Tibial nerve (tissue), 4 donors: ENCODE results near the gene CYP2E1.
"Not testable (repeated sequence)": the region's sequence is repeated elsewhere in the genome, so short reads cannot be mapped to it uniquely, and the experiment has no call there.

Source experiments
- CTCF ChIP-seq, 5 experiments: fragments of 200-600 bp in 3 of 5; fragments of 450-650 bp in 2 of 5; sonication (generic) in 3 of 5; IDR thresholded peaks; one replicate each; pipeline ENCODE4 v1.5.1; 2016 to 2019; ENCODE audit warnings: antibody characterized with exemption in 5 of 5, mild to moderate bottlenecking in 3 of 5, moderate library complexity in 2 of 5
- EP300 ChIP-seq, 2 donors: sonication (generic); formaldehyde crosslinking; IDR thresholded peaks; one replicate each; pipeline ENCODE4 v1.6.1; 2017; ENCODE audit warnings: antibody characterized with exemption in 2 of 2, mild to moderate bottlenecking in 1 of 2
- POLR2A ChIP-seq, 2 donors: fragments of 450-650 bp; IDR thresholded peaks; one replicate each; pipeline ENCODE4 v1.6.1; 2017; ENCODE audit warnings: antibody characterized with exemption in 2 of 2, mild to moderate bottlenecking in 2 of 2, moderate library complexity in 2 of 2

- TF ChIP-seq CTCF, POLR2A, EP300 (IDR thresholded peaks at IDR 0.05): not testable (repeated sequence)
These were observed 46.3 kb downstream of the CYP2E1 start for GRCh38 chr10:133573460-133573859.
